Transverse colon (tissue), 4 donors: ENCODE data around the gene PAX5. TPM values are rescaled to one million over a fixed set of nuclear protein-coding genes. Genes with fewer than 3 reads are reported as not detected.

Source experiments
- DNase-seq: peaks from one replicate; pipeline ENCODE4 v3.0.0-alpha.2; 2019
- H3K27ac ChIP-seq, 4 donors: fragments of 200-600 bp; sonication (generic); 2 replicates each; pipeline ENCODE4 v1.5.1; 2016 to 2018; ENCODE audit warnings: inconsistent platforms in 4 of 4
- H3K27me3 ChIP-seq: fragments of 200-600 bp; sonication (generic); 2 replicates; pipeline ENCODE4 v1.5.1; 2017; ENCODE audit warnings: inconsistent platforms
- H3K36me3 ChIP-seq, 4 donors: fragments of 200-600 bp; sonication (generic); 2 replicates each; pipeline ENCODE4 v1.5.1; 2017 to 2019; ENCODE audit warnings: inconsistent platforms in 4 of 4
- H3K4me1 ChIP-seq, 4 donors: fragments of 200-600 bp; sonication (generic); 2 replicates each; pipeline ENCODE4 v1.5.1; 2017 to 2020; ENCODE audit warnings: inconsistent platforms in 4 of 4
- H3K4me3 ChIP-seq, 4 donors: fragments of 200-600 bp; sonication (generic); 1 replicate in 1 of 4; 2 replicates in 3 of 4; pipeline versions ENCODE4 v1.5.1 to v1.6.1; 2017 to 2019; ENCODE audit warnings: inconsistent platforms in 4 of 4
- H3K9me3 ChIP-seq, 2 donors: fragments of 200-600 bp; sonication (generic); 2 replicates each; pipeline ENCODE4 v1.5.1; 2017 to 2019; ENCODE audit warnings: inconsistent platforms in 2 of 2
- EP300 ChIP-seq: sonication (generic); formaldehyde crosslinking; IDR thresholded peaks from one replicate; pipeline ENCODE4 v1.6.1; 2017; ENCODE audit warnings: antibody characterized with exemption, low read depth
- POLR2A ChIP-seq: fragments of 450-650 bp; IDR thresholded peaks from one replicate; pipeline ENCODE4 v1.6.1; 2016; ENCODE audit warnings: antibody characterized with exemption, mild to moderate bottlenecking, moderate library complexity
- POLR2AphosphoS5 ChIP-seq, 3 donors: sonication (generic); formaldehyde crosslinking; IDR thresholded peaks; one replicate each; pipeline ENCODE4 v1.6.1; 2016; ENCODE audit warnings: antibody characterized with exemption in 3 of 3
- WGBS, 2 donors: methylation state at CpG; one replicate each; pipeline ENCODE4 v1.1.5; 2018; ENCODE audit warnings: low coverage in 1 of 2; 5-methylcytosine and 5-hydroxymethylcytosine counted together
- in situ Hi-C, 4 donors: fragments of 200-750 bp; cut with MboI; loops; one replicate each; pipeline versions ENCODE4 v1.15.0 to v1.15.1; 2017; ENCODE audit warnings: low sequenced_read_pairs in 3 of 4, low pct_ligation_motif_present in 1 of 4, low pct_unique_long_range_greater_than_20kb in 1 of 4
- intact Hi-C: fragments of 100-400 bp; cut with DNase I; formaldehyde crosslinking; loops from one replicate; pipeline ENCODE4 v1.15.1; 2023; ENCODE audit warnings: low total_unique reads
- total RNA-seq, 4 donors: library from RNA; depleted of rRNA; stranded (reverse); fragments of >200 nt; gene quantifications; one replicate each; pipeline ENCODE4 v1.1.0, GENCODE V29; 2016
- TF ChIP-seq, protein P1 (sequence below), 5 experiments: fragments of 200-600 bp in 3 of 5; fragments of 450-650 bp in 2 of 5; sonication (generic) in 3 of 5; IDR thresholded peaks; 1 replicate in 2 of 5; 2 replicates in 3 of 5; pipeline ENCODE4 v1.5.1; 2016 to 2017; ENCODE audit warnings: antibody characterized with exemption in 5 of 5, inconsistent platforms in 3 of 5, mild to moderate bottlenecking in 2 of 5, moderate library complexity in 1 of 5

PAX5 gene
- total RNA-seq, 4 donors from 2014 or later = 2.4 to 3.7 TPM; not detected in 2

- WGBS, 2 donors = 59 to 68% methylated on average over 2 of the region's 2 CpGs
- H3K27me3 ChIP-seq = peaks cover 82% of the 10 kb centered on the region
- H3K4me3 ChIP-seq = no peak overlapping the region
- intact Hi-C loops = no loop called here
- in situ Hi-C loops = no loop called here
- no peak for DNase-seq
- no peaks in the 10 kb centered on the region for H3K36me3 ChIP-seq
- no peaks in the 10 kb centered on the region for H3K9me3 ChIP-seq
- TF ChIP-seq POLR2AphosphoS5 (IDR thresholded peaks at IDR 0.05) = no peak
- no peak for TF ChIP-seq EP300
- no peak for TF ChIP-seq POLR2A
- H3K27ac ChIP-seq = no peak overlapping the region
- H3K4me1 ChIP-seq = no peaks in the 10 kb centered on the region
Observed at GRCh38 chr9:37010976-37011375, 23.1 kb downstream of the PAX5 start.

DNA sequence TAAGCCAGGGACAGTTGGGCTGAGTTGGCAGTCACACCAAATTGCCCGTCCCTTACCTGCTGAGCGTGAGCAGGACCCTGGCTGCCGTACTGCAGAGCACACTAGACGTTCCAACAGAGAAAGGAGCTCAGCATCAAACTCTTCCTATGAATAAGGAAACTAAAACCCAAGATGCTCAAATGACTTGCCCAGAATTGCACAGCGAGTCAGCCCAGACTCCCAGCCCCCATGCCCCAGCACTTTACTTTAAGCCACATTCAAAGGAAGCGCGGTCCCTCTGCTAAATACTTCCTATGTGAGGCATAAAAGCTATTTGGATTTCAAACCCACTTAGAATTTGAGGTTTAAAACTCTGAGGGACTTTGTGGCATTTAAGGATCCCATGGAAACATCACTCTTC, 23.9 kb downstream of the PAX5 start:
- H3K27ac ChIP-seq = no peak overlapping the region
- TF ChIP-seq POLR2A (no peak), EP300 (no peak), POLR2AphosphoS5 (IDR thresholded peaks at IDR 0.05) (no peak)
- TF ChIP-seq, protein P1, sequence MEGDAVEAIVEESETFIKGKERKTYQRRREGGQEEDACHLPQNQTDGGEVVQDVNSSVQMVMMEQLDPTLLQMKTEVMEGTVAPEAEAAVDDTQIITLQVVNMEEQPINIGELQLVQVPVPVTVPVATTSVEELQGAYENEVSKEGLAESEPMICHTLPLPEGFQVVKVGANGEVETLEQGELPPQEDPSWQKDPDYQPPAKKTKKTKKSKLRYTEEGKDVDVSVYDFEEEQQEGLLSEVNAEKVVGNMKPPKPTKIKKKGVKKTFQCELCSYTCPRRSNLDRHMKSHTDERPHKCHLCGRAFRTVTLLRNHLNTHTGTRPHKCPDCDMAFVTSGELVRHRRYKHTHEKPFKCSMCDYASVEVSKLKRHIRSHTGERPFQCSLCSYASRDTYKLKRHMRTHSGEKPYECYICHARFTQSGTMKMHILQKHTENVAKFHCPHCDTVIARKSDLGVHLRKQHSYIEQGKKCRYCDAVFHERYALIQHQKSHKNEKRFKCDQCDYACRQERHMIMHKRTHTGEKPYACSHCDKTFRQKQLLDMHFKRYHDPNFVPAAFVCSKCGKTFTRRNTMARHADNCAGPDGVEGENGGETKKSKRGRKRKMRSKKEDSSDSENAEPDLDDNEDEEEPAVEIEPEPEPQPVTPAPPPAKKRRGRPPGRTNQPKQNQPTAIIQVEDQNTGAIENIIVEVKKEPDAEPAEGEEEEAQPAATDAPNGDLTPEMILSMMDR (IDR thresholded peaks at IDR 0.05) = no peak

GRCh38 chr9:37007295-37007694, 26.8 kb downstream of the PAX5 start:
- in situ Hi-C loops (no loop called here), intact Hi-C loops (no loop called here)
- H3K36me3 ChIP-seq = no peaks in the 10 kb centered on the region
- no peak for TF ChIP-seq POLR2AphosphoS5 (IDR thresholded peaks at IDR 0.05)
- TF ChIP-seq, protein P1 (IDR thresholded peaks at IDR 0.05) = no peak
- no peak for TF ChIP-seq POLR2A
- no peak for TF ChIP-seq EP300
- no peak for DNase-seq
- 85 to 87% methylated on average over 12 to 13 of the region's 13 CpGs for WGBS, 2 donors
- no peak overlapping the region for H3K4me3 ChIP-seq
- H3K27me3 ChIP-seq = peaks cover 88% of the 10 kb centered on the region
- no peaks in the 10 kb centered on the region for H3K9me3 ChIP-seq
- no peaks in the 10 kb centered on the region for H3K4me1 ChIP-seq
- no peak overlapping the region for H3K27ac ChIP-seq

More for the DNA sequence above, 23.9 kb downstream of the PAX5 start:
- DNase-seq = no peak
- Histone ChIP-seq H3K36me3 (no peaks in the 10 kb centered on the region), H3K27me3 (peaks cover 82% of the 10 kb centered on the region), H3K4me1 (no peaks in the 10 kb centered on the region), H3K9me3 (no peaks in the 10 kb centered on the region), H3K4me3 (no peak overlapping the region)
- in situ Hi-C loops (no loop called here), intact Hi-C loops (no loop called here)
- 63 to 79% methylated on average over 5 to 7 of the region's 7 CpGs for WGBS, 2 donors

DNA sequence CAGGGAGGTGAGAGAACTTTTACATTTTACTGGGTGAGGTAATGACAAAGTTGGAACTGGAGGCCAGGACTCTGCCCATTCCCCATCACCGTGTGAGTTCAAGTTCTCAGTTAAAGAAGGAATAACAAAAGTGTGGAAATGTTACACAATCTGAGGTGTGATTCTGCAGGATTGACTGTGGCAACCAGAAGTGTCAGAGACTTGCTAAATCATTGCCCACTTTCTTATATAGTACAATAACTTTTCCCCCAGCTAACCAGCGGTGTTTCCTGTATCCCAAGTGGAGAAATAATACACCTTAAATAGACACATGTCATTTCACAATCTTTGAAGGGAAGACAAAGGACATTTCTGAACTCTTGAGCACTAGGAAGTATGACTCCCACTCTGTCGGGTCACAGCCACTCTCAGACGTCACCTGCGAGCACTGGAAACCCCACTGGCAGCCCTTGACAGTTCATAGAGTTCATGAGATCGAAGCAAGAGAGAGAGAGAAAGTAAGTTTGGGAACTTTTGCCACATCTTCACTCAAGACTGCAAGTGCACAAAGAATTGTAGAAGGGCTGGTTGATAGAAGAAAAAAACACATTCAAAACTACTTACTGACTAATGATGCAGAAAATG, 28.4 kb downstream of the PAX5 start:
- Histone ChIP-seq H3K27ac (no peak overlapping the region), H3K4me3 (no peak overlapping the region), H3K27me3 (peaks cover 99% of the 10 kb centered on the region), H3K9me3 (no peaks in the 10 kb centered on the region), H3K4me1 (no peaks in the 10 kb centered on the region), H3K36me3 (no peaks in the 10 kb centered on the region)
- 41 to 57% methylated on average over 5 to 6 of the region's 6 CpGs for WGBS, 2 donors
- TF ChIP-seq POLR2A (no peak), POLR2AphosphoS5 (IDR thresholded peaks at IDR 0.05) (no peak), EP300 (no peak)
- TF ChIP-seq, protein P1 (IDR thresholded peaks at IDR 0.05) = no peak
- no peak for DNase-seq
- in situ Hi-C loops = no loop called here
- intact Hi-C loops = no loop called here

GRCh38 chr9:37004424-37004935, 29.6 kb downstream of the PAX5 start:
- no peaks in the 10 kb centered on the region for H3K36me3 ChIP-seq
- H3K9me3 ChIP-seq = no peaks in the 10 kb centered on the region
- no peak for DNase-seq
- peaks cover 97% of the 10 kb centered on the region for H3K27me3 ChIP-seq
- H3K4me3 ChIP-seq = no peak overlapping the region
- WGBS, 2 donors = 50 to 51% methylated on average over 1 to 5 of the region's 5 CpGs
- no peaks in the 10 kb centered on the region for H3K4me1 ChIP-seq
- intact Hi-C loops = no loop called here
- peak overlapping the region in 1 of 4 donors; percentile 49 for H3K27ac ChIP-seq
- in situ Hi-C loops = no loop called here
- no peak for TF ChIP-seq POLR2AphosphoS5 (IDR thresholded peaks at IDR 0.05)
- TF ChIP-seq, protein P1 (IDR thresholded peaks at IDR 0.05) = no peak
- no peak for TF ChIP-seq POLR2A
- no peak for TF ChIP-seq EP300
